Bronchial epithelial cell (primary cell): ENCODE results near the gene OR51B6. TPM values are rescaled to one million over a fixed set of nuclear protein-coding genes. Genes with fewer than 3 reads are reported as not detected.

Experiments used
- DNase-seq: peaks from one replicate; pipeline ENCODE4 v3.0.0-alpha.2; 2010; ENCODE audit warnings: low read depth
- FAIRE-seq: peaks from 2 replicates; lab custom pipeline; 2011; peaks lifted over from hg19 to GRCh38; lab: Jason Lieb, UNC
- H3K27me3 ChIP-seq: 2 replicates; pipeline ENCODE4 v1.5.1; 2011; ENCODE audit warnings: low read length; ENCODE audit not compliant: control insufficient read depth, insufficient read depth
- H3K36me3 ChIP-seq: 2 replicates; pipeline ENCODE4 v1.5.1; 2011; ENCODE audit warnings: low read length; ENCODE audit not compliant: control insufficient read depth, insufficient read depth
- H3K4me3 ChIP-seq: 2 replicates; pipeline ENCODE4 v1.5.1; 2011; ENCODE audit warnings: mild to moderate bottlenecking, low read depth, low read length, control low read depth
- CTCF ChIP-seq: IDR thresholded peaks from 2 replicates; pipeline ENCODE4 v1.5.1; 2011; ENCODE audit warnings: mild to moderate bottlenecking, moderate library complexity, low read length, control low read depth, inconsistent platforms; ENCODE audit not compliant: insufficient read depth, severe bottlenecking
- total RNA-seq: library from RNA; depleted of rRNA; stranded (reverse); fragments of >200 nt; gene quantifications from 2 replicates; pipeline ENCODE4 v1.2.1, GENCODE V29; 2014

OR51B6 gene
- total RNA-seq, 1 donor from 2014 or later = not detected

- FAIRE-seq (no peak), DNase-seq (no peak)
- no peak for TF ChIP-seq CTCF
- Histone ChIP-seq H3K4me3 (no peak overlapping the region), H3K27me3 (no peaks in the 10 kb centered on the region), H3K36me3 (no peaks in the 10 kb centered on the region)
Observed at GRCh38 chr11:5368502-5369043, 17.3 kb downstream of the OR51B6 start.

GRCh38 chr11:5369789-5370188, 18.5 kb downstream of the OR51B6 start:
- peak; percentile 18 for DNase-seq
- FAIRE-seq = no peak
- no peak overlapping the region for H3K4me3 ChIP-seq
- no peak for TF ChIP-seq CTCF
- H3K27me3 ChIP-seq = no peaks in the 10 kb centered on the region
- H3K36me3 ChIP-seq = no peaks in the 10 kb centered on the region

GRCh38 chr11:5380740-5381342, 29.5 kb downstream of the OR51B6 start:
- peak; percentile 58 for DNase-seq
- peak; percentile 86 for TF ChIP-seq CTCF
- H3K36me3 ChIP-seq = no peaks in the 10 kb centered on the region
- H3K4me3 ChIP-seq = no peak overlapping the region
- no peak for FAIRE-seq
- H3K27me3 ChIP-seq = no peaks in the 10 kb centered on the region

GRCh38 chr11:5383576-5383975, 32.3 kb downstream of the OR51B6 start, which contains the start of gene OR51M1:
TSS of gene OR51M1 (plus strand) at chr11:5383812. CDS start at chr11:5389399, 5,587 bp downstream.
- H3K27me3 ChIP-seq = no peaks in the 10 kb centered on the region
- no peak for DNase-seq
- no peak for FAIRE-seq
- H3K36me3 ChIP-seq = no peaks in the 10 kb centered on the region
- no peak for TF ChIP-seq CTCF
- H3K4me3 ChIP-seq = no peak within 1 kb of the TSS

- Histone ChIP-seq H3K36me3 (no peaks in the 10 kb centered on the region), H3K4me3 (no peak overlapping the region), H3K27me3 (no peaks in the 10 kb centered on the region)
- TF ChIP-seq CTCF = no peak
- DNase-seq = no peak
- no peak for FAIRE-seq
Observed at GRCh38 chr11:5384335-5384734, 33.0 kb downstream of the OR51B6 start.

- Histone ChIP-seq H3K36me3 (no peaks in the 10 kb centered on the region), H3K27me3 (no peaks in the 10 kb centered on the region), H3K4me3 (no peak overlapping the region)
- no peak for FAIRE-seq
- no peak for TF ChIP-seq CTCF
- no peak for DNase-seq
Observed at GRCh38 chr11:5390210-5390609, 38.9 kb downstream of the OR51B6 start.
